Prostate gland (tissue), 2 donors: ENCODE data around the gene ESYT2.

Experiments used
- POLR2AphosphoS5 ChIP-seq: sonication (generic); formaldehyde crosslinking; IDR thresholded peaks from one replicate; pipeline ENCODE4 v1.6.1; 2017; ENCODE audit warnings: antibody characterized with exemption
- TF ChIP-seq, protein P1 (sequence below), 4 experiments: fragments of 200-600 bp in 2 of 4; fragments of 450-650 bp in 2 of 4; sonication (generic) in 2 of 4; IDR thresholded peaks; 1 replicate in 3 of 4; 2 replicates in 1 of 4; pipeline ENCODE4 v1.5.1; 2016 to 2019; ENCODE audit warnings: antibody characterized with exemption in 4 of 4, mild to moderate bottlenecking in 2 of 4, moderate library complexity in 2 of 4

DNA sequence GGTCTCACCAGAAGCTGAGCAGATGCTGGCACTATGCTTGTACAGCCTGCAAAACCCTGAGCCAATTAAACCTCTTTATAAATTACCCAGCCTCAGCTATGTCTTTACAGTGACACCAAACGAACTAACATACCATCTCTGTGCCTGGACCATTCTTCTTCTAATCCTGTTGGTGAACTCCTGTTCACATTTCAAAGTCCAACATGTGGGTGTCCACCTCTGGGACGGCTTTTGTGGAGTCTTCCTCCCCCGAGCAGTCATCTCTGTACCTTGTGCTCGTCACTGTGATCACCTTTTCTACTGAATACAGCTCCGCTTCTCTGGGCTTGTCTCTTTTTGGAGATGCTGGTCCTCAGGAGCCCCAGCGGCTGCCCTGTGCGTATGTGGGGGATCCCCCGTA lies 7.4 kb upstream of the ESYT2 start:
- TF ChIP-seq, protein P1, sequence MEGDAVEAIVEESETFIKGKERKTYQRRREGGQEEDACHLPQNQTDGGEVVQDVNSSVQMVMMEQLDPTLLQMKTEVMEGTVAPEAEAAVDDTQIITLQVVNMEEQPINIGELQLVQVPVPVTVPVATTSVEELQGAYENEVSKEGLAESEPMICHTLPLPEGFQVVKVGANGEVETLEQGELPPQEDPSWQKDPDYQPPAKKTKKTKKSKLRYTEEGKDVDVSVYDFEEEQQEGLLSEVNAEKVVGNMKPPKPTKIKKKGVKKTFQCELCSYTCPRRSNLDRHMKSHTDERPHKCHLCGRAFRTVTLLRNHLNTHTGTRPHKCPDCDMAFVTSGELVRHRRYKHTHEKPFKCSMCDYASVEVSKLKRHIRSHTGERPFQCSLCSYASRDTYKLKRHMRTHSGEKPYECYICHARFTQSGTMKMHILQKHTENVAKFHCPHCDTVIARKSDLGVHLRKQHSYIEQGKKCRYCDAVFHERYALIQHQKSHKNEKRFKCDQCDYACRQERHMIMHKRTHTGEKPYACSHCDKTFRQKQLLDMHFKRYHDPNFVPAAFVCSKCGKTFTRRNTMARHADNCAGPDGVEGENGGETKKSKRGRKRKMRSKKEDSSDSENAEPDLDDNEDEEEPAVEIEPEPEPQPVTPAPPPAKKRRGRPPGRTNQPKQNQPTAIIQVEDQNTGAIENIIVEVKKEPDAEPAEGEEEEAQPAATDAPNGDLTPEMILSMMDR (IDR thresholded peaks at IDR 0.05): no peak
- TF ChIP-seq POLR2AphosphoS5: no peak
